Hippocampal formation (tissue), 2 donors: ENCODE results near the gene GABRA4.

Experiments used
- DNase-seq, 2 donors: peaks; one replicate each; lab custom pipeline; 2025; lab: John Stamatoyannopoulos, UW

The GABRA4 gene

DNA sequence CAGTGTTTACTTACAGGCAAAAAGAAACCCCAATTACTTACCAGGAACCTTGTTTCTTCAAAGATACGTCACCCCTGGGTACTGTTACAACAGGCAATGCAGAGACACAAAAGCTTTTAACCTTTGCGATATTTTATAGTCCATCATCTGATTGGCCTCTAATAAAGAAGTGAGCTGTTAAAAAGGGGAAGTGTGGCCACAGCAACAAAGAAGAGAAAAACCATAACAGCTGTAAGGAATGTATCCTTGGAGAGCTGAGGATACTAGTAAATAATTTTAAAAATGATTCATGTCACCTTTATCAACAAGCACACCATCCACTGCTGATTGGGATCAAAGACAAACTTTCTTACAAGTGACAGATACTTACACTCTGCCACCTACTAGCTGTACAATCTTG lies 14.1 kb downstream of the GABRA4 start:
- no peak for DNase-seq

DNA sequence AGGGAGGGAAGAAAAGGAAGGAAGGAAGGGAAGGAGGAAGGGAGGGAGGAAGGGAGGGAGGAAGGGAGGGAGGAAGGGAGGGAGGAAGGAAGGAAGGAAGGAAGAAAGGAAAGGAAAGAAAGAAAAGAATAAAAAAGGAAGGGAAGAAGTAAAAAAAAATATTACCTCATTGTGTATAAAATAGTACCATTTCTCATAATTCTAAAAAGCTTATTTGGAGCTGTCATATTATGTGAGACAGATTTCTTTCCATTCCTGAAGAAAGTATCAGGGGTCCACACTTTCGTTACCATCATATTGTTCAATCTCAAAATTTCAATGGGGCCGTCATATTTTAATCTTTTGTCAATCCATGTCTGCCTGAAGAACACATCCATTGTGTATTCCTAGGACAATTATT lies 16.1 kb downstream of the GABRA4 start:
- DNase-seq = no peak

DNA sequence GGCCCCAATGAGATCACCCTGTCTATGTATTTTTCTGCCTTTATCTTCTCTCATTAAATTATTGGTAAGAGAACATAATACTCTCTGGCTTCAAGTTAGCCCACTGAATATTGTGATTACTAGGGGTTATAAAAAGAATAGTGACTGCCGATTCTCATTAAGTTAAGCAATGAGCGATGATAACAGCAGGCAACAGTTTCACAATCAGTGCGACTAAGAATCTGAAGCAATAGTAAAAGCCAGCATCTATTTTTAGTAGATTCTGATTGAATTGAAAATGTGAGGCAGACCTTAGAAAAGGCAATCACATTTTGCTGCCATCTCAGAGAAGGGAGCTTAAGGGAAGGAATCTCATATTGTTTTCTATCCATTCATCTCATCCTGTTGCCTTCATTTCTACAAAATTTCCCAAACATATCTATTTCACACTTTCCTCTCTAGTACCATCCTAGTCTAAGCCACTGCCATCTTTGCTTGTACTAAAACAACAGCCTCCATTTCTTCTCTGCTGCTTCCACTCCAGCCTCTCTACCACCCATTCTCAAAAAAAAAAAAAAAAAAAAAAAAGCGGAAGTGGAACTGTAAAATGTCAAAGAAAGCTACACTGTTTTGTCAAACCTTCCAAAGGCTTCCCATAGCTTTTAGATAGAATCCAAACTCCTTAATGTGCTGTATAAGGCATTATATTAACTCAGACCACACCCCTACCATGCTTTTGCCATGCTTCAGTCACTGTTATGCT lies 17.4 kb downstream of the GABRA4 start:
- DNase-seq = no peak

DNA sequence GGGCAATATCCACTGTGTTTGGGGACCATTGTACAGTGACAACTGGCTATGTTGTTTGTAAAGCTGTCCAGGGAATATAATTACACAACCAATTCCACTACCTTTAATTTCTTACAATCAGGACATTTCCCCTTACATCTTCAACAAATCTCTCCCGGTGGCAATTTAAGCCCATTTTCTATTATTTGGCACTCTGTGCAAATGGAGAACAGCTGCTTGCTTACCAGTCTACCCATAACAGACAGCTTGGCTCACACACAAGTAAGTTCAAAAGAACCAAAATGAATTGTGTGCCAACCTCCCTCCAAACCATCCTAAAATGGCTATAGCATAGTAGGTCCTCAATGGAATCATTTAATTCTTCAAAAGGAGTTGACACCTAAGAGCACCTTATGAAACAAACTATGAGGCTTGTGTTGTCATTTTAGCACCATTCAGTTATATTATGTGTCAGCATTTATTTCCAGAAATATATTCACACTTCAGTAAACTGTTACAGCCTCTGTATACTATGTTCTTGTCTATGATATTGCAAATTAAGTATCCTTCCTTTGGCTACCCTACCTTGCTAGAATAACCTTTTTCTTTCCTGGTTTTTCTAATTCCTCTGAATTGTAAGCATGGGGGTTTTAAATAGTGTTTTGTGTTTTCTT lies 18.4 kb downstream of the GABRA4 start:
- DNase-seq = no peak

DNA sequence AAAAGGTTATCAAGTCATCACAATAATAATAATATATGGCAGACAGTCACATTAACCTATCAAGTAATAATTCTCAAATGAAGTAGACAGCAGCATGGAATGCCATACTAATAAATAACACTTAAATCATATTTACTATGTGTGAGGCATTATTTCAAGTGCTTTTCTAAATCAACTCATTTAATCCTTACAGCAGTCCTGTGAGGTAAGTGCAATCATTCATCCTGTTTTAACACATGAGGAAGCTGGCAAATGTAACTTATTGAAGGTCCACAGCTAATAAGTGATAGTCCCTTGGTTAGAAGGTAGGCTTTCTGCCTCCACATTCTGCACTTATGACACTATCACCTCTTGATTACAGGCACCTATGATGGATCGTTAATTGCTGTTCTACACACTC lies 24.5 kb downstream of the GABRA4 start:
- DNase-seq = no peak

DNA sequence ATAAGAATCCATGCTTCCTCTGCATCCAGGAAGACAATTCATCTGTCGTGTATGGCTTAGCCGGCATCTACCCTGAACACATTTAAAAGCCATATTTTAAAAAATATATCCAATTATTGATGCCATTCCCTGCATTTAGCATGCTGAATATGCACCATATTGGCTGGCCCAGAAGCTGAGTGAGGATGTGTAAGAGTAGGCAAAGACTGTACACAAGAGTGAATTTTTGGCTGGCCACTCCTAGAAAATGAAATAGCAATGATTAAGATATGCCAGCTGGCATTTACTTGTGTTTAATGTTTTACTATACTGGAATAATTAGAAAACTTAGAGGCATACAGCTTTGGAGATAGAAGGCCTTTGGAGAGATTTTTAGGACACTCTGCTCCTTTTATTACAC lies 25.8 kb downstream of the GABRA4 start:
- no peak for DNase-seq

DNA sequence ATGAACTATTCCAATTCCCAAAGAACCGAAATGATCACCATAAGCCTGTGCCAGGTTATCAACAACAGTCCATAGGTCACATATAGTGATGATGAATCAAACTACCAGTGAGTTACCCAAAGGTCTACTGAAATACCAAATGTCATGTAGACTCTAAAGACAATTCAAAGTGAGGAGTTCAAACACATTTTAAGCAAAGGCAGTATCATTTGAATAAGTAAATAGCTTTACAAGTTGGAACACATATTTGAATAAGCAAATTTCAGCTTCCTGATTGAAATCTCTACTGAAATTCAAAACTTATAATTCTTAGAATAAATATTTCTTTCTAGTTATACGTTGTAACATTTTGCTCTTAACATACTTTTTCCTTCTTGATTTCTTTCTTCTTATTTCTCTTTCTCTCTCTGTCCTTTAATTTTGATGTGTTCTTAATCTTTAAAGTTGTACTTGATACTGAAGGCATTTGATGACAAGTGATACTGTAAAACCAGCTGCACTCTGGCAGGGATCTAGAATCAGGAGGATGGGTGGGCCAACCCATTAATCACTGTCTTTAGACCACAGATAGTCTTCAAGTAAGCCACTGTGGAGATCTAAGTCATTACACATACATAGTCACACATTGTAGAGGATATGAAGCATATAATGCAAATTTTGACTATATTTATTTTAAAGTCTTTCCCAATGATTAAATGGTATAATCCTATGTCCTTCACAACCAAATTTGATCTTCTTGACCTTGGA lies 34.5 kb downstream of the GABRA4 start:
- DNase-seq = no peak

DNA sequence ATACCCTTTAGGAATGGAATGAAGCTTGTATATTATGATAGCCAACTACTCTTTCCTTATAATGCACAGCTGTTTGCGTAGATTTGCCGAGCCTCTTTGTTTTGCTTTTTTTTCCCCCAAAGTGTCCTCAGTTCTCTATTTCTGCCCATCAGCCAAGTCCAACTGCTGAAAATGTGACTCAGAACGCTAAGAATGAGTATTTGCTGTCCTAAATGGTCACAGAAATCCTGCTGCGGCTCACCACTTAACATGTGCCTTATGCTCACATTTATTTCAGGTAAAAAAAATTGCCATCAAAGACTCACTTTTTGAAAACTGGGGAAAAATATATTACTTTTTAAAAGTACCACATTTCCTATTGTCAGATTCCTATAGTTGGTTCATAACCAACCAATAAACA lies 36.9 kb downstream of the GABRA4 start:
- no peak for DNase-seq

DNA sequence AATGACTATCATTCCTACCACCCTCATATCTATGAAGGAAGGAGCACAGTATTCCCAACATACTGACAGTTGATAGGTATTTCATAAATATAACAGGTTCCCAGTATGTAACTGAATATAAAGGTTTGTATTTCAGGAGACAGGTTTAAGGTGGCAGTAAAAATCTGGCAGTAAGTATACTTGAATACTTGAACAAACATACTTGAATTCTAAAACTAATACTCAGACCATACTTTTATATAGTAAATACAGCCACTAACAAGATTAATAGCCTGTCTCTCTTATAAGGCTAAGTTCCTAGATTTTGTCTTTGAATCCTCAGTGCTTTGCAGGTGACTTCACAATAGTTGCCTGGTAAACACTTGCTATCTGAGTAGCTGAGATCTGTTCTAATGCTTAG lies 37.8 kb downstream of the GABRA4 start:
- no peak for DNase-seq

DNA sequence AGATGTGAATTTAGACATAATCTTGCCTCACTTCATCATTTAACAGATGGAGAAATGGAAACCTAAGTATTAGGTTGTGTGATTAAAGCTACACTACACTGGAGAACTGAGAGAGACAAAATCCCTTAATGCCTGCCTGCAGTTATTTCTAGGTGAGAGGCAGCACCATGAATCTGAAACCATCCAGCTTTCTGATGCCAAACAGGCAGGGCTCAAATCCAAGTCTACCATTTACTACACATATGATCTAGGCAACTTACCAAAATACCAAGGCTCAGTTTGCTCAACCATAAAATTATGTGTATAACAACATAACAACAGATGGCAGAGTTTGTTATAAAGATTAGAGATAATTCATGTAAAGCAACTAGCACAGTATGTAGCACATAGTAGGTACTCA lies 38.7 kb downstream of the GABRA4 start:
- no peak for DNase-seq

DNA sequence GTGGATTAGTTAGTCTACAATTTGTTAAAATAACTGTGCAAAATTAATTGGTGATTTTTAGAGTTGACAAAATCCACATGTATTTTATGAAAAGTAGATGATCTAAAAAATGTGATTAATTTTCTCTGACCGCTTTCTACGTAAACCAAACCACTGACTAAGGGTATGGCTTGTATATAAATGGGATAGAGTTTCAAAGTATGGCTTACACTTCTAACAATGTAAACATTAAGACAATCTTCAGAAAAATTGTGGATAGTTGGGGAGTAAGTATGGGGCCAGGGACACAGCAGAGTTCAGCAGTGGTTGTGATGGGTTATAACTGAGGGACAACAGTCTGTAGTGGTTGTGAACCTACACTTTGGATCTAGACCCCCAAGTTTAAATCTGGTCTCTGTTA lies 39.8 kb downstream of the GABRA4 start:
- DNase-seq = no peak

DNA sequence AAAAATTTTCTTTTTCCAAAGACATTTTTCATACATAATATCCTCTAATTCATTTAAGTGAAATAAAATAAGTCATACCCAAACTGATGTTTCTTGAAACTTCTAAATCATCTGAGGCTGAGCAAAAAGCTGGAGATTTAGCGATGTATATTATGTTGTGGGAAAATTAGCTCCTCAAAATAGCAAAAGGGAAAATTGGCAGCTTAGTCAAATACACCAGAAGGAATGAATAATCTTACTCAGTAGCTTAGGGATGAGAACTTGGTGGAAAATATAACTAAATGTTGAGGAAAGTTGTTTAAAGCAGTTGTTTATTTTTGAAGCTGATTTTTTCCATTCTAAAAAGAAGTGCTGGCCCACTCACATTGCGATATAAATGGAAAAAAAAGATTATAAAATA lies 40.9 kb downstream of the GABRA4 start:
- no peak for DNase-seq

DNA sequence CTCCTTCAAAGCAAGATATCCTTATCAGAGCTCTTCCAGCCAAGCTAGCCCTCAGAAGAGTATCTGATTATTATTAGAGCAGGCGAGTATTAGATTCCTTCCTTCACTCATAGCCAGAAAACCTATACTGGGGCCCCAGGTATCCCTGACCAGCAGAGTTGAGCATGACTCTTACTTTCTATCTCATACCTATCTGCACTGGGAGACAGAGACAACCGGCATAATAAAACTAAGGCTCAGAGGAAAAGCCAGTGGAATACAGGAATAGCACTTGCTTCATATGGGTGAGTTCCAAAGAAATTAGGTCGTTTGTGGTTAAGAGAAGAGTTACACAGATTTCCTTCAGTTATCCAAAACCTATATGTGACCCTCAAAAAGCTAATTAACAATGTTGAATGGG lies 42.6 kb downstream of the GABRA4 start:
- no peak for DNase-seq

DNA sequence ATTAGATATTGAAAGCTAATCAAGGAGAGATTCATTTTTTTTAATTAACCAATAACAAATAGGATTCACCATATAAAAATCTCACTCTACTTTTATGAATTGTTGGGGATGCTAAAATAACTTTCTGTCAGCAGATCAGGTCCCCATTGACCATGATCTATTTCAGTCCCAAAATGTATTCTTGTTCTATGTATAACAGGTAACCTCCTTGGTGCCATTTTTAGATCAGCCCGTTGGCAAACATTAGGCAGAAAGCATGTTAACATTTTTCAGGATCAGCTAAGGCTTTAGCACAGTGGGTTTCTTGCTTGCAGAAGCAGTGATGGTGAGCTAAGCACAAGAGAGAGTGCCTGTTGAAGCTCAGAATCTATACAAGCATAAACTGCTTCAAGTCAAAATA lies 43.6 kb downstream of the GABRA4 start:
- DNase-seq = no peak

DNA sequence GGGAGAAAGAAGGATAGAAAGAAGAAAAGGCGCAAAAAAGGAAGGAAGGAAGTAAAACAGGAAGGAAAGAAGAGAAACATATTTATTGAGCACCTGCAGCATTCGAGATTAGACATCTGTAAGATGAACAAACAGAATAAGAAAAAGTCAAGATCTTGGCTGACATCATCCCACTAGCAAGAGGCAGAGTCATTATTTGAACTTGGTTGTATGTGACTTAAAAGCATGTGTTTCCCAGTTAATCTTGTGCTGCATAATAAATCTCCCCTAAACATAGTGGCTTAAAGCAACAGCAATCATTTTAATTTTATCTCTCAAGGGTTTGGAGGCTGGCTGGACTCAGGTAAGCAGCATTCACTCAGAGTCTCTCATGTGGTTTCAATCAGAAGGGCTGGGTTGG lies 45.8 kb downstream of the GABRA4 start:
- DNase-seq = no peak

DNA sequence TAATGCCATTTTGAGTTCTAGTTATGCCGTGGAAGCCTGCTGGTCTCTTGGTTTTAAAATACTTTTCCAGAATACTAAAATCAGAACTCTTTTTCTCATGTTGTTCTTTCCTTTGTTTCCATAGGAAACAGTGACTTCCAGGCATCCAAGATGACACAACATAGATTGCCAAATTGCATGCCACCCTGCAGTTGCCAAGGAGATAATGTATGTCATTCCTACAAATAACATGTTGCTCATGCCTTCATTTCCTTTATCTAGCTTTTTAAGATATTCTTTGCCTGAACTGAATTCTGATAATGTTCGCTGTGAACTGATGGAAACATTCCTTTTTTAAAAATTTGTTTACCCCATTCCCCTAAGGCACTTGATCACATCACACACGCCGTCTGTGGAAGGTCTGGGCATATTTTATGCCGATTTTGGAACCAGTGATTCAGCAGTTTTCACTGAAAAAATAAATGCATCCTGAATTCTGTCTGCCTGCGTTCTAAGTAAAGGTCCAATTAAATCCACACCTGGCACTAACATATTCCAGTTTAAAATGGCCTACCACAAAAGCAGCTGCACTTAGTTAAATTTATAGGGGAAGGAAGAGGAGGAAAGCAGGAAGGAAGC lies 46.4 kb downstream of the GABRA4 start:
- DNase-seq = peak in 1 of 2 donors; percentile 22

DNA sequence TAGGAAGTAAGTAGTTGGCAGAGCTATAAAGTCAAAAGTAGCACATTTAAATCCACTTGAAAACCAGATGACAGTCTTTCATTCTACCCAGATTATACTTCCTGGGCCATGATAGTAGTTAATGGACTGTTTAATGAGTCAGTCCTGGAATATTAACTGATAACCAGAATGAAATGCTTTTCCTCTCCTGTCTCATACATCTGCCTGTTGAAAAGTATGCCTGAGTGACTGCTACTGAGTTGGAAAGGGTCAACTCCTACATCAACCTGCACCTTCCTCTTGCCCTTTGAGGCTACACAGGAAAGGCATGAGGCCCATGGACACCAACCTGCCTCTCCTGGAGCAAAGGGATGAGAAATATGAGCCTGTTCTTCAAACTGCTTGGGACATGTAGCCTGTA lies 48.3 kb downstream of the GABRA4 start:
- no peak for DNase-seq

DNA sequence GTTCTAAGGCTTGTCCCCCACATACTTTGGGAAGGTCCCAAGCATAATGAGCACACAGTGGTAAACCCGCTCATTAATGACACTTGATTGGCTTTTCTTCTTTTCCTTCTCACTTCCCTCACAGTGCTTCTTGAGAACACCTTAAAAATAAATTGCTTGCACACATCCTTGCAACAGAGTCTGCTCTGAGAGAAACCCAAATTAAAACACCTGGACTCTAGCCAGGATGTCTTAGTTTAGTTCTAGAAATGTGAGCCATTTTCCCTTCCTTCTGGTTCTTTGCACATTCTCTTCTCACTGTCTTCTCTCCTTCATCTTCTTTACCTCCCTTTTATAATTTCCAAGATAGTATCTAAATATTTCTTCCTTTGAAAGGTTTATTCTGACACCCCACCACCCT lies 49.0 kb downstream of the GABRA4 start:
- no peak for DNase-seq

DNA sequence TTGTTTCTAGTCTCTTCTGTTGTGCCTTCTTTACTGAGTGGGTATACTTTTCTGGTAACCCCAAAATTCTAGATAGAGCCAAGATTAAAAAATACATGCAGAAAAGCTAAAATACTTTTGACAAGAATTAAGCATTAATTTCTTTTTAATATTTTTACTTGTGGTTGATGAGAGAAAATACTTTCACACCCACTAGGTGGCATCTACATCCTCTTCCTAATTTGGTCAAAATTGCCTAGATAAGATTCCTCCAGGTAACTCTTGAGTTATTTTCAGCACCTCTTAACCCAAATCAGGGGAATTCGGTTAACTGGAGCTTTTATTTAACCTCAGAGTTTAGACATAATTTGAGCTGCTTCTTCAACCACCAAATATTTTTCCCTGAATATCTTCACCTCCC lies 55.9 kb downstream of the GABRA4 start:
- DNase-seq = no peak

DNA sequence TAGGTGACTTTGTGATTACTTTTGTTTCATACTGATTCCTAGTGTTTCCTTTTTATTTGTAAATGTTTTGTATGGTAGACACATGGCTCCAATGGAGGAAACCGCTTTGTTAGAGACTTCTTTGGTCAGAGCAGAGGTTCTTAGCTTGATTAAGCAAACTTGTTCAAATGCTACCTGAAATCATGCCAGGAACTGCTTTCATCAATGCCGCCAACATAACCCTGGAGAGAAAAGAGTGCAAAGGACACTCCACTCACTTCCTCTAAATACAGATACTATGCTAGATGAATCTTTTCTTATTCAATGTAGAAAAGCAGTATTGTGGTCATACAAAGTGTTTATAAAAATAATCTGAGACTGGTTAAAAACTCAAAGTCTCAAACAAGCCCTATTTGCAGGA lies 58.7 kb downstream of the GABRA4 start:
- DNase-seq = no peak

DNA sequence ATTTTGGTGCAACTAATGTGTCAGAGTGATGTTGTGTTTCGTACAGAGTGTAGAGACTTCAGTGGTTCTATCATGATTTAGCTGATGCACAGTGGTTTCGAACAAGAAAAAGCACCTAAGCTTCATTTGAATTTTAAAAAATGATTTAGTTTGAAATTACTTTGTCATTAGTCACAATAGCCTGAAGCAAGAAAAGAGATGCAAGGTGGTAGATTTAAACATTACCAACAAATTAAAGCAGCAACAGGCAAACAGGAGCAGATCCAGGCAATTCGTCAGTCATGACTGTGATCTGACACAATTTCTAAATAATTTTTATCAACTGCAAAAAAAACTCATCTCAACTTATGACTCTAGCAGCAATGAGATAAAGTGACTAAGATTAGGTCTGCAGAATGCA lies 59.7 kb downstream of the GABRA4 start:
- DNase-seq = no peak

DNA sequence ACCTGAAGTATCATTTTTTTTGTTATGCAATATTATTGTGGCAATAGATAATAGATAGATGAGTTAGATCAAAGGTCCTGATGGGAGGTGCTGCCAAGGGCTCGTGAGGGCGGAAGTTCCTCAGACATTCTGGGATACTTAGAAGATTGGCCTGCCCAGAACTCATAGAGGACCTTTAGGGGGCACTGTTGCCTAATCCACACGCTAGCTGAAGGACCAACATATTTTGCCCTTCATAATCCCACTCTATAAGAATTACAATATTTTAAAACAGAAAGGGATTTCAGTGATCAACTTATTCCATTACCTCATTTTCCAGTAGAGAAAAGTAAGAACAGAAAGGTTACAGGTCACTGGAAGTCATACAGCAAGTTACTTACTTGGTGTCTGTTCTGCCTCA lies 61.4 kb downstream of the GABRA4 start:
- peak; percentile 7 to 51 for DNase-seq

DNA sequence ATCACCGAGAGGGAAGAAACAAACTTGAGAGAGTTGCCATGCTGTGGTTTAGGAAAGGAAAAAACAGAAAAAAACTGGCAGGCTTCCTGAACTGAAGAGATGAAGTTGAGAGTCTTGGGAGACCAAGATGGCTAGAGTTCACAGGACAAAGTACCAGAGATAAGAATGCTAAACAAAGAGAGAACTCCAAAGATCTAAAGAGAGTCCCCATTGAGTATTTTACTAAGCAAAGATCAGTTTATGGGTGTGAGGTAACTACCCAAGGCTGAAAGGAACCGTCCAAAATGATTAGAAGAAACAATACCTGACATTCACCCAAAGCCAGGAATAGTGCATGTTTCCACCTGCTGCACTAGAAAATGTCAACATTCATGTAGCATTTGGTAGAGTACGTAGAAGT lies 62.5 kb downstream of the GABRA4 start:
- no peak for DNase-seq
